Measurements from ENCODE around the gene TRPM2. TPM values are rescaled to one million over a fixed set of nuclear protein-coding genes. Genes with fewer than 3 reads are reported as not detected.

The TRPM2 gene
- total and polyA plus RNA-seq, 2 of the 13 experiments (the other 11 are each of a cell fraction or from before 2014, with no cell fraction given): 0.07 to 0.20 TPM

DNA sequence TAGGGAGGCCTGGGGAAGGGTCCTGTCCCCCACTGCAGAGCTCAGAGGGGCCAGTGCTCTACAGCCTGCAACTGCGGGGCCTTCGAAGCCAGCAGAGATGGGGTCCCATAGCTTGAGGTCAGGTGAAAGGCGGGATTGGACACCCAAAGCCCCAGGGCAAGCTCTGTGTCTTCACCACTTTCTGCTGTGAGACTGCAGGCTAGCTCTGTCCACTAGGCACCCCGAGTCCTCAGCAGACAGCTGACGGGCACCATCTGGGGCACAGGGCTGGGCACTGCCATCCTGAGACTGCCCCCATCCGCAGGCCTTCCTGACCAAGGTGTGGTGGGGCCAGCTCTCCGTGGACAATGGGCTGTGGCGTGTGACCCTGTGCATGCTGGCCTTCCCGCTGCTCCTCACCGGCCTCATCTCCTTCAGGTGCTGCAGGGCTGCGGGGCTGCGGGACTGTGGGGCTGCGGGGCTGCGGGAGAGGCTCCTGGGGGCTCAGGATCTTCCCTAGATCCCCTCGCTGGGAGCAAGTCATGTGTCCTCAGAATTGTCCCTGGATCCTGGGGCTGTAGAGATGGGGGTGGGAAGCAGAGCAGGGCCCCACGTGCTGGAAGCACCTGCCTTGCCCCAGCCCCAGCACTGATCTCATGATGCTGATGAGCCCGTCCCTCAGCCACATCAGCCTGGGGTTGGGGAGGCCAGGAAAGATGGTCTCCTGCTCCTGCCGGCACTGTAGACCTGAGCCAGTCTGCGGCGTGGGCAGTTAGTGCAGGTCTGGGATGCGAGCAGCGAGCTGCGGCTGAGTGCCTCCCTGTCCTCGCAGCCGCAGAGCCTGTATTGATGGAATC lies 46.8 kb downstream of the TRPM2 start:
- in situ Hi-C loops (cut with HindIII; ENCODE audit: extremely low pct_ligation_motif_present, low pct_unique_long_range_greater_than_20kb): no loop called here
- Histone ChIP-seq H3K27ac (ENCODE audit: extremely low read length, insufficient read depth, low read length) (no peak overlapping the region), H3K79me2 (ENCODE audit: insufficient read depth, low read length) (no peaks in the 10 kb centered on the region), H2AFZ (ENCODE audit: low read length) (no peak overlapping the region), H3K9ac (ENCODE audit: insufficient read depth, low read depth, low read length) (no peak overlapping the region), H4K20me1 (ENCODE audit: insufficient read depth, low read length) (no peaks in the 10 kb centered on the region), H3K4me2 (ENCODE audit: low read depth, low read length) (no peak overlapping the region), H3K9me3 (ENCODE audit: low read length) (0 out of 2 replicates have a peak, but pooled peaks cover 7% of the 10 kb centered on the region), H3K4me1 (ENCODE audit: insufficient read depth, low read length) (no peaks in the 10 kb centered on the region), H3K4me3 (replicated peaks in 1 of 3; ENCODE audit: insufficient read depth in 1 of 3, low read depth in 2 of 3, low read length in 3 of 3) (no peak overlapping the region), H3K36me3 (replicated peaks in 1 of 2; ENCODE audit: control insufficient read depth in 1 of 2, insufficient read depth in 2 of 2, low read length in 2 of 2) (no peaks in the 10 kb centered on the region), H3K27me3 (ENCODE audit: control insufficient read depth in 1 of 2, insufficient read depth in 2 of 2, low read length in 2 of 2) (peaks cover 10 to 42% of the 10 kb centered on the region in 2 experiments; a peak in 4 of 5 replicates)
- 53% methylated on average over 3 of the region's 25 CpGs for WGBS (ENCODE audit: low lambda C conversion rate)
- BruUV-seq (replicated peaks): no TSS peak
- ATAC-seq: peak; percentile 15; the same call in 2 of the 3 replicates
- TF ChIP-seq ZSCAN25 (CRISPR knock-in tag; IDR thresholded peaks at IDR 0.05) (no peak), MTA1 (CRISPR knock-in tag; IDR thresholded peaks at IDR 0.05; ENCODE audit: borderline replicate concordance) (0 out of 2 replicates have a peak, but pooled peaks have one; percentile 23)
- no peak for DNase-seq (ENCODE audit: low spot score)
- intact Hi-C loops (cut with micrococcal nuclease; ENCODE audit: unreplicated experiment): no loop called here
- ChIA-PET POLR2A (no interaction called here), CTCF (ENCODE audit: low intra/inter-chr PET ratio, low total read pairs) (no interaction called here)
- no peak for FAIRE-seq

DNA sequence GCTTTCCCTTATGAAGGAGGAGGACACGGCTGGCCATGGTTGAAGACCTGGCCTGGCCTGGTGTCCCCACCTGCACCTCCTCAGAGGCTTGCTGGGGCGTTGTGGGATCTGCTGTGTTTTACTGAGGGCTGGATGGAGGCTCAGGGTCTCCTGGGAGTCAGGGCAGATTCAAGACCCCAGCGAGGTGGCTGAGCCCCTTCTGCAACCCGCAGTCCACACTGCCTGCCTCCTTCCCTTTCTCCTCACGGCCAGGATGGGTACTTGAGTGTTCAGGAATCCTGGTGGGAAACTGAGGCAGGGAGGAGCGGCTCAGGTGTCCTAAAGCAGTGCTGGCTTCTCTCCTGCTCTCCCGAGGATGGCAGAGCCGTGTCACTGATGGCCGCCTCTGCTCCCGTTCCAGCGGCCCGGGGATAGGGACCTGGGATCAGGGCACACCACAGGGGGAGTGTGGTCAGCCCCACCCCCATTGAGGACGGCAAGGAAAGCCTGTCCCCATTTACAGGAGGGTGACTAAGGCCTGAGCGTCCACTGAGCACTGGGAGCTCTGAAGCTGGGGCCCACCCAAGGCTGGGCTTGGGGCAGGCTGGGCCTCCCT lies 47.5 kb downstream of the TRPM2 start:
- no peak for FAIRE-seq
- Histone ChIP-seq H2AFZ (ENCODE audit: low read length) (no peak overlapping the region), H3K4me2 (ENCODE audit: low read depth, low read length) (no peak overlapping the region), H3K27ac (ENCODE audit: extremely low read length, insufficient read depth, low read length) (no peak overlapping the region), H3K79me2 (ENCODE audit: insufficient read depth, low read length) (no peaks in the 10 kb centered on the region), H3K36me3 (replicated peaks in 1 of 2; ENCODE audit: control insufficient read depth in 1 of 2, insufficient read depth in 2 of 2, low read length in 2 of 2) (no peaks in the 10 kb centered on the region), H3K4me1 (ENCODE audit: insufficient read depth, low read length) (no peaks in the 10 kb centered on the region), H4K20me1 (ENCODE audit: insufficient read depth, low read length) (no peaks in the 10 kb centered on the region), H3K9ac (ENCODE audit: insufficient read depth, low read depth, low read length) (no peak overlapping the region), H3K9me3 (ENCODE audit: low read length) (0 out of 2 replicates have a peak, but pooled peaks cover 7% of the 10 kb centered on the region), H3K27me3 (ENCODE audit: control insufficient read depth in 1 of 2, insufficient read depth in 2 of 2, low read length in 2 of 2) (peaks cover 10 to 42% of the 10 kb centered on the region in 2 experiments; a peak in 4 of 5 replicates), H3K4me3 (replicated peaks in 1 of 3; ENCODE audit: insufficient read depth in 1 of 3, low read depth in 2 of 3, low read length in 3 of 3) (no peak overlapping the region)
- no TSS peak for BruUV-seq (replicated peaks)
- intact Hi-C loops (cut with micrococcal nuclease; ENCODE audit: unreplicated experiment): no loop called here
- no peak for DNase-seq (ENCODE audit: low spot score)
- peak; percentile 13; the same call in 2 of the 3 replicates for ATAC-seq
- CTCF ChIA-PET (ENCODE audit: low intra/inter-chr PET ratio, low total read pairs): no interaction called here
- 19% methylated on average over 11 of the region's 14 CpGs for WGBS (ENCODE audit: low lambda C conversion rate)
- POLR2A ChIA-PET: no interaction called here
- in situ Hi-C loops (cut with HindIII; ENCODE audit: extremely low pct_ligation_motif_present, low pct_unique_long_range_greater_than_20kb): no loop called here
- TF ChIP-seq, protein P1, sequence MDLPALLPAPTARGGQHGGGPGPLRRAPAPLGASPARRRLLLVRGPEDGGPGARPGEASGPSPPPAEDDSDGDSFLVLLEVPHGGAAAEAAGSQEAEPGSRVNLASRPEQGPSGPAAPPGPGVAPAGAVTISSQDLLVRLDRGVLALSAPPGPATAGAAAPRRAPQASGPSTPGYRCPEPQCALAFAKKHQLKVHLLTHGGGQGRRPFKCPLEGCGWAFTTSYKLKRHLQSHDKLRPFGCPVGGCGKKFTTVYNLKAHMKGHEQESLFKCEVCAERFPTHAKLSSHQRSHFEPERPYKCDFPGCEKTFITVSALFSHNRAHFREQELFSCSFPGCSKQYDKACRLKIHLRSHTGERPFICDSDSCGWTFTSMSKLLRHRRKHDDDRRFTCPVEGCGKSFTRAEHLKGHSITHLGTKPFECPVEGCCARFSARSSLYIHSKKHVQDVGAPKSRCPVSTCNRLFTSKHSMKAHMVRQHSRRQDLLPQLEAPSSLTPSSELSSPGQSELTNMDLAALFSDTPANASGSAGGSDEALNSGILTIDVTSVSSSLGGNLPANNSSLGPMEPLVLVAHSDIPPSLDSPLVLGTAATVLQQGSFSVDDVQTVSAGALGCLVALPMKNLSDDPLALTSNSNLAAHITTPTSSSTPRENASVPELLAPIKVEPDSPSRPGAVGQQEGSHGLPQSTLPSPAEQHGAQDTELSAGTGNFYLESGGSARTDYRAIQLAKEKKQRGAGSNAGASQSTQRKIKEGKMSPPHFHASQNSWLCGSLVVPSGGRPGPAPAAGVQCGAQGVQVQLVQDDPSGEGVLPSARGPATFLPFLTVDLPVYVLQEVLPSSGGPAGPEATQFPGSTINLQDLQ (CRISPR knock-in tag; IDR thresholded peaks at IDR 0.05): no peak
- TF ChIP-seq ZNF136 (CRISPR knock-in tag; IDR thresholded peaks at IDR 0.05; ENCODE audit: low read depth) (no peak), RFX5 (IDR thresholded peaks at IDR 0.05; ENCODE audit: low read depth, low read length) (no peak), MXI1 (IDR thresholded peaks at IDR 0.05; ENCODE audit: borderline replicate concordance, low read depth, low read length) (no peak), ATF1 (CRISPR knock-in tag; IDR thresholded peaks at IDR 0.05) (no peak), CSRNP1 (CRISPR knock-in tag; IDR thresholded peaks at IDR 0.05) (no peak)
- TF ChIP-seq, protein P2, sequence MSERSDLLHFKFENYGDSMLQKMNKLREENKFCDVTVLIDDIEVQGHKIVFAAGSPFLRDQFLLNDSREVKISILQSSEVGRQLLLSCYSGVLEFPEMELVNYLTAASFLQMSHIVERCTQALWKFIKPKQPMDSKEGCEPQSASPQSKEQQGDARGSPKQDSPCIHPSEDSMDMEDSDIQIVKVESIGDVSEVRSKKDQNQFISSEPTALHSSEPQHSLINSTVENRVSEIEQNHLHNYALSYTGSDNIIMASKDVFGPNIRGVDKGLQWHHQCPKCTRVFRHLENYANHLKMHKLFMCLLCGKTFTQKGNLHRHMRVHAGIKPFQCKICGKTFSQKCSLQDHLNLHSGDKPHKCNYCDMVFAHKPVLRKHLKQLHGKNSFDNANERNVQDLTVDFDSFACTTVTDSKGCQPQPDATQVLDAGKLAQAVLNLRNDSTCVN (CRISPR knock-in tag; IDR thresholded peaks at IDR 0.05; ENCODE audit: borderline replicate concordance): no peak

Data from HepG2 (cell line).